ENCODE results near the gene PCSK6.

Gene PCSK6

GRCh38 chr15:101429191-101429590 lies 60.3 kb downstream of the PCSK6 start:
- no peaks in the 10 kb centered on the region for H3K36me3 ChIP-seq (ENCODE audit: control insufficient read depth, low read length)
- no peaks in the 10 kb centered on the region for H3K27me3 ChIP-seq (ENCODE audit: control insufficient read depth, low read length)
- no peaks in the 10 kb centered on the region for H3K4me1 ChIP-seq (ENCODE audit: control insufficient read depth, low read length)
- no peak for TF ChIP-seq EZH2phosphoT487 (IDR thresholded peaks at IDR 0.05; ENCODE audit: borderline replicate concordance, low read length)
- no peak for TF ChIP-seq CTCF (IDR thresholded peaks at IDR 0.05; ENCODE audit: low read depth, low read length, poor library complexity, severe bottlenecking)
- no peaks in the 10 kb centered on the region for H3F3A ChIP-seq (ENCODE audit: control insufficient read depth, insufficient read depth)
- no peaks in the 10 kb centered on the region for H4K20me1 ChIP-seq (ENCODE audit: control insufficient read depth, insufficient read depth, low read depth, low read length)
- no peaks in the 10 kb centered on the region for H3K79me2 ChIP-seq (ENCODE audit: control insufficient read depth, low read length)
- no peaks in the 10 kb centered on the region for H3K9me3 ChIP-seq (ENCODE audit: control insufficient read depth, insufficient read depth, low read length)
- no peak overlapping the region for H3K4me3 ChIP-seq (ENCODE audit: low read length)
- H3K9me2 ChIP-seq (replicated peaks; ENCODE audit: control insufficient read depth, low read length) = no peaks in the 10 kb centered on the region
- H3K27ac ChIP-seq (ENCODE audit: low read depth, low read length) = no peak overlapping the region
- no peak overlapping the region for H3K4me2 ChIP-seq (ENCODE audit: low read length)

GRCh38 chr15:101428758-101429157 lies 60.7 kb downstream of the PCSK6 start:
- Histone ChIP-seq H3K4me3 (ENCODE audit: low read length) (no peak overlapping the region), H3F3A (ENCODE audit: control insufficient read depth, insufficient read depth) (no peaks in the 10 kb centered on the region), H3K79me2 (ENCODE audit: control insufficient read depth, low read length) (no peaks in the 10 kb centered on the region), H3K9me3 (ENCODE audit: control insufficient read depth, insufficient read depth, low read length) (no peaks in the 10 kb centered on the region), H3K36me3 (ENCODE audit: control insufficient read depth, low read length) (no peaks in the 10 kb centered on the region), H3K27me3 (ENCODE audit: control insufficient read depth, low read length) (no peaks in the 10 kb centered on the region), H3K27ac (ENCODE audit: low read depth, low read length) (no peak overlapping the region), H3K9me2 (replicated peaks; ENCODE audit: control insufficient read depth, low read length) (no peaks in the 10 kb centered on the region), H4K20me1 (ENCODE audit: control insufficient read depth, insufficient read depth, low read depth, low read length) (no peaks in the 10 kb centered on the region), H3K4me2 (ENCODE audit: low read length) (no peak overlapping the region), H3K4me1 (ENCODE audit: control insufficient read depth, low read length) (no peaks in the 10 kb centered on the region)
- TF ChIP-seq EZH2phosphoT487 (IDR thresholded peaks at IDR 0.05; ENCODE audit: borderline replicate concordance, low read length) = no peak
- no peak for TF ChIP-seq CTCF (IDR thresholded peaks at IDR 0.05; ENCODE audit: low read depth, low read length, poor library complexity, severe bottlenecking)

- Histone ChIP-seq H3F3A (ENCODE audit: control insufficient read depth, insufficient read depth) (no peaks in the 10 kb centered on the region), H3K9me2 (replicated peaks; ENCODE audit: control insufficient read depth, low read length) (no peaks in the 10 kb centered on the region), H3K4me1 (ENCODE audit: control insufficient read depth, low read length) (no peaks in the 10 kb centered on the region), H3K4me2 (ENCODE audit: low read length) (no peak overlapping the region), H3K27me3 (ENCODE audit: control insufficient read depth, low read length) (no peaks in the 10 kb centered on the region), H4K20me1 (ENCODE audit: control insufficient read depth, insufficient read depth, low read depth, low read length) (no peaks in the 10 kb centered on the region), H3K4me3 (ENCODE audit: low read length) (no peak overlapping the region), H3K79me2 (ENCODE audit: control insufficient read depth, low read length) (no peaks in the 10 kb centered on the region), H3K36me3 (ENCODE audit: control insufficient read depth, low read length) (no peaks in the 10 kb centered on the region), H3K27ac (ENCODE audit: low read depth, low read length) (no peak overlapping the region), H3K9me3 (ENCODE audit: control insufficient read depth, insufficient read depth, low read length) (no peaks in the 10 kb centered on the region)
- TF ChIP-seq CTCF (IDR thresholded peaks at IDR 0.05; ENCODE audit: low read depth, low read length, poor library complexity, severe bottlenecking) (no peak), EZH2phosphoT487 (IDR thresholded peaks at IDR 0.05; ENCODE audit: borderline replicate concordance, low read length) (no peak)
Measured at GRCh38 chr15:101427606-101428487, 61.7 kb downstream of the PCSK6 start.
